H1 (cell line): Measurements from ENCODE around the gene PPRC1. TPM values are rescaled to one million over a fixed set of nuclear protein-coding genes. Genes with fewer than 3 reads are reported as not detected.

Experiments used
- CTCF ChIA-PET: fragments of 300-600 bp; sonication (Branson Sonifier 250); formaldehyde crosslinking; loops from one replicate; lab custom pipeline; 2021; ENCODE audit not compliant: partially characterized antibody; lab: Charles Lee
- POLR2A ChIA-PET: fragments of 300-600 bp; sonication (Branson Sonifier 250); formaldehyde crosslinking; loops from one replicate; lab custom pipeline; 2021; ENCODE audit warnings: inconsistent platforms; ENCODE audit not compliant: partially characterized antibody; lab: Charles Lee
- DNase-seq, 2 experiments: peaks; one replicate each; pipeline versions ENCODE4 v3.0.0 to v3.0.0-alpha.2; 2010 to 2022; ENCODE audit warnings: low spot score in 2 of 2, low read depth in 1 of 2, mixed read lengths in 1 of 2
- FAIRE-seq: peaks from 2 replicates; lab custom pipeline; 2011; peaks lifted over from hg19 to GRCh38; lab: Jason Lieb, UNC
- H2AFZ ChIP-seq: 2 replicates; pipeline ENCODE4 v1.8.1; 2012; ENCODE audit warnings: low read length, inconsistent platforms
- H2AK5ac ChIP-seq: 2 replicates; pipeline ENCODE4 v1.6.1; 2013; ENCODE audit warnings: low read depth, low read length
- H2BK120ac ChIP-seq: replicated peaks from 2 replicates; pipeline ENCODE3; 2013; ENCODE audit warnings: low read depth, low read length, inconsistent platforms
- H2BK12ac ChIP-seq: 2 replicates; pipeline ENCODE4 v1.6.1; 2013; ENCODE audit warnings: low read depth, low read length
- H2BK15ac ChIP-seq: 2 replicates; pipeline ENCODE4 v1.6.1; 2013; ENCODE audit warnings: low read length
- H2BK20ac ChIP-seq: 2 replicates; pipeline ENCODE4 v1.6.1; 2013; ENCODE audit warnings: low read length
- H2BK5ac ChIP-seq: 2 replicates; pipeline ENCODE4 v1.6.1; 2013; ENCODE audit warnings: low read depth, low read length
- H3K14ac ChIP-seq: 2 replicates; pipeline ENCODE4 v1.6.1; 2013; ENCODE audit warnings: inconsistent platforms; ENCODE audit not compliant: insufficient read length
- H3K18ac ChIP-seq: 2 replicates; pipeline ENCODE4 v1.6.1; 2013; ENCODE audit warnings: low read length; ENCODE audit errors: extremely low read depth
- H3K23ac ChIP-seq: 2 replicates; pipeline ENCODE4 v1.6.1; 2013; ENCODE audit warnings: inconsistent platforms; ENCODE audit not compliant: insufficient read length
- H3K23me2 ChIP-seq: 2 replicates; pipeline ENCODE4 v1.6.1; 2013; ENCODE audit warnings: low read depth, low read length
- H3K27ac ChIP-seq: 2 replicates; pipeline ENCODE4 v1.6.1; 2011; ENCODE audit warnings: low read depth, low read length, inconsistent platforms
- H3K27me3 ChIP-seq, 4 experiments: replicated peaks in 1 of 4; 1 replicate in 1 of 4; 2 replicates in 3 of 4; pipeline versions ENCODE4 v1.6.1 to v1.8.1; 2011 to 2013; ENCODE audit warnings: low read length in 3 of 4, mild to moderate bottlenecking in 3 of 4, inconsistent platforms in 2 of 4, mixed read lengths in 2 of 4, moderate library complexity in 1 of 4; ENCODE audit not compliant: control insufficient read depth in 3 of 4, insufficient read depth in 3 of 4; ENCODE audit errors: extremely low read depth in 1 of 4
- H3K36me3 ChIP-seq, 4 experiments: 2 replicates each; pipeline versions ENCODE4 v1.6.1 to v1.8.1; 2011 to 2013; ENCODE audit warnings: mild to moderate bottlenecking in 4 of 4, low read length in 3 of 4, moderate library complexity in 2 of 4, control low read depth in 1 of 4, inconsistent platforms in 1 of 4; ENCODE audit not compliant: insufficient read depth in 4 of 4, control insufficient read depth in 2 of 4
- H3K4ac ChIP-seq: replicated peaks from 2 replicates; pipeline ENCODE3; 2013; ENCODE audit warnings: low read length, low read depth, mixed read lengths, inconsistent platforms; ENCODE audit not compliant: insufficient read length
- H3K4me1 ChIP-seq, 4 experiments: replicated peaks in 1 of 4; 1 replicate in 1 of 4; 2 replicates in 3 of 4; pipeline versions ENCODE4 v1.6.1 to v1.8.1; 2011 to 2013; ENCODE audit warnings: low read length in 3 of 4, inconsistent platforms in 2 of 4, mixed read lengths in 1 of 4; ENCODE audit not compliant: insufficient read depth in 4 of 4, control insufficient read depth in 3 of 4
- H3K4me2 ChIP-seq, 2 experiments: 2 replicates each; pipeline versions ENCODE4 v1.6.1 to v1.8.1; 2011 to 2013; ENCODE audit warnings: low read depth in 2 of 2, low read length in 2 of 2, control low read depth in 1 of 2, inconsistent platforms in 1 of 2, mild to moderate bottlenecking in 1 of 2; ENCODE audit not compliant: insufficient read depth in 1 of 2
- H3K4me3 ChIP-seq, 4 experiments: fragments of 200-600, 300-600 bp in 1 of 4; sonication (generic), shearing (Covaris generic), sonication (Bioruptor Twin) in 1 of 4; 2 replicates each; pipeline versions ENCODE4 v1.5.1 to v1.8.1; 2011 to 2016; ENCODE audit warnings: low read length in 4 of 4, low read depth in 3 of 4, control low read depth in 2 of 4, inconsistent platforms in 2 of 4, mild to moderate bottlenecking in 2 of 4, mixed read lengths in 1 of 4, moderate library complexity in 1 of 4; ENCODE audit not compliant: insufficient read depth in 2 of 4; ENCODE audit errors: extremely low read depth in 1 of 4
- H3K56ac ChIP-seq: replicated peaks from 2 replicates; pipeline ENCODE3; 2013; ENCODE audit warnings: low read depth, mild to moderate bottlenecking, mixed read lengths, low read length, inconsistent platforms; ENCODE audit not compliant: insufficient read length
- H3K79me1 ChIP-seq: 2 replicates; pipeline ENCODE4 v1.6.1; 2013; ENCODE audit warnings: low read depth, low read length, control low read depth
- H3K79me2 ChIP-seq, 2 experiments: 2 replicates each; pipeline versions ENCODE4 v1.6.1 to v1.8.1; 2012 to 2013; ENCODE audit warnings: low read length in 2 of 2, mild to moderate bottlenecking in 2 of 2, inconsistent platforms in 1 of 2; ENCODE audit not compliant: insufficient read depth in 2 of 2, control insufficient read depth in 1 of 2
- H3K9ac ChIP-seq, 4 experiments: replicated peaks in 1 of 4; 1 replicate in 1 of 4; 2 replicates in 3 of 4; pipeline versions ENCODE4 v1.6.1 to v1.8.1; 2011 to 2013; ENCODE audit warnings: low read depth in 3 of 4, low read length in 3 of 4, control low read depth in 2 of 4, mild to moderate bottlenecking in 2 of 4, moderate library complexity in 2 of 4, inconsistent platforms in 1 of 4; ENCODE audit errors: extremely low read depth in 1 of 4
- H3K9me3 ChIP-seq, 2 experiments: 2 replicates each; pipeline versions ENCODE4 v1.6.1 to v1.8.1; 2012 to 2013; ENCODE audit warnings: mild to moderate bottlenecking in 2 of 2, moderate library complexity in 2 of 2, control low read depth in 1 of 2, inconsistent platforms in 1 of 2, low read depth in 1 of 2, low read length in 1 of 2, mixed read lengths in 1 of 2; ENCODE audit not compliant: insufficient read depth in 2 of 2
- H4K20me1 ChIP-seq, 2 experiments: replicated peaks in 1 of 2; 2 replicates each; pipeline versions ENCODE3 to v1.8.1; 2011 to 2013; ENCODE audit warnings: inconsistent platforms in 2 of 2, low read length in 2 of 2, mild to moderate bottlenecking in 1 of 2; ENCODE audit not compliant: insufficient read depth in 2 of 2, control insufficient read depth in 1 of 2
- H4K5ac ChIP-seq: 2 replicates; pipeline ENCODE4 v1.6.1; 2013; ENCODE audit warnings: low read length, low read depth, mixed read lengths, inconsistent platforms; ENCODE audit not compliant: insufficient read length
- H4K8ac ChIP-seq: 2 replicates; pipeline ENCODE4 v1.8.0; 2013; ENCODE audit warnings: mild to moderate bottlenecking, moderate library complexity, low read length, inconsistent platforms; ENCODE audit not compliant: insufficient read depth; ENCODE audit errors: extremely low read depth
- H4K91ac ChIP-seq: replicated peaks from 2 replicates; pipeline ENCODE3; 2013; ENCODE audit warnings: low read length, mixed read lengths, inconsistent platforms; ENCODE audit not compliant: insufficient read length
- BCL11A ChIP-seq, 2 experiments: IDR thresholded peaks; one replicate each; pipeline ENCODE4 v1.6.1; 2011; ENCODE audit warnings: low read depth in 2 of 2, low read length in 2 of 2, mild to moderate bottlenecking in 2 of 2
- EGR1 ChIP-seq: IDR thresholded peaks from 2 replicates; pipeline ENCODE4 v1.6.1; 2011; ENCODE audit warnings: low read depth, low read length, borderline replicate concordance
- EP300 ChIP-seq, 2 experiments: IDR thresholded peaks; 1 replicate in 1 of 2; 2 replicates in 1 of 2; pipeline ENCODE4 v1.6.1; 2011 to 2012; ENCODE audit warnings: low read depth in 2 of 2, low read length in 2 of 2, mild to moderate bottlenecking in 2 of 2, borderline replicate concordance in 1 of 2, inconsistent platforms in 1 of 2, moderate library complexity in 1 of 2
- POLR2A ChIP-seq, 2 experiments: IDR thresholded peaks; 1 replicate in 1 of 2; 2 replicates in 1 of 2; pipeline ENCODE4 v1.6.1; 2011; ENCODE audit warnings: low read depth in 2 of 2, low read length in 2 of 2, mild to moderate bottlenecking in 2 of 2; ENCODE audit errors: control extremely low read depth in 1 of 2
- RAD21 ChIP-seq, 2 experiments: IDR thresholded peaks in 1 of 2; conservative IDR thresholded peaks in 1 of 2; 2 replicates each; pipeline ENCODE4 v1.6.1; 2011; ENCODE audit warnings: low read depth in 2 of 2, low read length in 2 of 2, improper control_type of control experiment in 1 of 2, inconsistent platforms in 1 of 2, mild to moderate bottlenecking in 1 of 2, moderate library complexity in 1 of 2
- SIN3A ChIP-seq, 2 experiments: IDR thresholded peaks in 1 of 2; conservative IDR thresholded peaks in 1 of 2; 2 replicates each; pipeline ENCODE4 v1.6.1; 2011 to 2012; ENCODE audit warnings: low read length in 2 of 2, improper control_type of control experiment in 1 of 2, low read depth in 1 of 2, mild to moderate bottlenecking in 1 of 2
- TAF7 ChIP-seq: optimal IDR thresholded peaks from 2 replicates; pipeline ENCODE3; 2011; ENCODE audit warnings: low read depth, mild to moderate bottlenecking, inconsistent platforms, low read length, moderate library complexity, borderline replicate concordance
- WGBS, 2 experiments: shearing (Covaris generic) in 1 of 2; methylation state at CpG; one replicate each; pipeline versions ENCODE4 v1.1.6 to v1.1.7; 2013 to 2015; ENCODE audit warnings: low lambda C conversion rate in 2 of 2, mixed read lengths in 2 of 2, inconsistent platforms in 1 of 2, low coverage in 1 of 2, missing lambda C conversion rate in 1 of 2; ENCODE audit not compliant: insufficient replicate concordance in 2 of 2, insufficient coverage in 1 of 2, insufficient read length in 1 of 2; ENCODE audit errors: extremely low coverage in 1 of 2, missing lambda C conversion rate in 1 of 2; 5-methylcytosine and 5-hydroxymethylcytosine counted together
- polyA plus RNA-seq, 7 experiments: library from polyadenylated mRNA; depleted of rRNA in 3 of 7; stranded (reverse) in 5 of 7; unstranded in 2 of 7; fragments of >200 nt in 5 of 7; fragments of 200-250 nt in 2 of 7; gene quantifications; 1 replicate in 5 of 7; 2 replicates in 1 of 7; 4 replicates in 1 of 7; pipeline versions ENCODE4 v1.2.1 to v1.2.3, GENCODE V29; 2011 to 2013; ENCODE audit warnings: missing spikeins in 2 of 7, mixed read lengths in 2 of 7
- total RNA-seq: library from RNA; stranded (reverse); fragmentation: NEBNext Ultra II Directional; extraction: Animal tissue kit (Norgen Biotek cat#: 25700); gene quantifications from 2 replicates; pipeline ENCODE4 v1.2.1, GENCODE V29; 2021
- TF ChIP-seq, protein P1 (sequence below): IDR thresholded peaks from 2 replicates; pipeline ENCODE4 v1.6.1; 2011; ENCODE audit warnings: low read length, improper control_type of control experiment

PPRC1 gene
- total and polyA plus RNA-seq, 2 of the 8 experiments (the other 6 are each of a cell fraction or from before 2014, with no cell fraction given): 46.5 to 88.4 TPM

- Histone ChIP-seq H3K9me3 (no peaks in the 10 kb centered on the region), H2BK12ac (no peak overlapping the region), H4K5ac (peak overlapping the region; percentile 26), H2BK5ac (no peak overlapping the region; the same call in 1 of the 2 replicates), H3K56ac (peak overlapping the region; percentile 56), H3K27me3 (no peaks in the 10 kb centered on the region), H3K36me3 (peaks cover 19 to 28% (median 23%) of the 10 kb centered on the region in 4 experiments), H2AFZ (no peak overlapping the region), H3K9ac (peak overlapping the region; percentile 38 to 83 (median 75); a peak in 6 of 7 replicates), H2BK15ac (no peak overlapping the region), H3K79me1 (peaks cover 20% of the 10 kb centered on the region; the same call in 1 of the 2 replicates), H4K8ac (peak overlapping the region; percentile 52; the same call in 1 of the 2 replicates), H4K91ac (peak overlapping the region; percentile 68), H3K23me2 (peaks cover 9% of the 10 kb centered on the region), H3K4ac (no peak overlapping the region), H2BK20ac (no peak overlapping the region), H4K20me1 (peaks cover 34 to 35% of the 10 kb centered on the region in 2 experiments), H2BK120ac (no peak overlapping the region), H3K14ac (no peak overlapping the region), H3K4me2 (peak overlapping the region; percentile 65 to 82), H3K79me2 (peaks cover 24 to 80% of the 10 kb centered on the region in 2 experiments), H3K27ac (peak overlapping the region; percentile 65; the same call in 1 of the 2 replicates), H2AK5ac (no peak overlapping the region), H3K4me3 (peak overlapping the region; percentile 83 to 96 (median 88)), H3K4me1 (peaks cover 22 to 48% (median 31%) of the 10 kb centered on the region in 4 experiments), H3K18ac (peak overlapping the region; percentile 76; the same call in 1 of the 2 replicates), H3K23ac (no peak overlapping the region)
- DNase-seq (peak in 1 of 2 experiments; percentile 62), FAIRE-seq (no peak)
- POLR2A ChIA-PET: interaction anchor here (0.6 to 5.0 kb wide), 19 partner anchors 8 to 296 kb away, joined by 3 to 34 read pairs (median 4); partner anchors contain the start of genes NOLC1 and OGA
- 2% methylated on average over 26 of the region's 45 CpGs; no CpG with 5 or more reads in 1 of the 2 experiments for WGBS, 2 experiments
- CTCF ChIA-PET: interaction anchor here (0.6 to 7.9 kb wide), 16 partner anchors 9 to 507 kb away, joined by 3 to 86 read pairs (median 4); partner anchors contain the start of gene NOLC1
- TF ChIP-seq TAF7 (no peak), RAD21 (IDR thresholded peaks at IDR 0.05 in 1 of 2, conservative IDR thresholded peaks at IDR 0.05 in 1 of 2; ENCODE audit: low read depth in 2 of 2, low read length in 2 of 2) (no peak), EP300 (IDR thresholded peaks at IDR 0.05; ENCODE audit: borderline replicate concordance in 1 of 2, low read depth in 2 of 2, low read length in 2 of 2) (no peak), SIN3A (conservative IDR thresholded peaks at IDR 0.05 in 1 of 2, IDR thresholded peaks at IDR 0.05 in 1 of 2; ENCODE audit: low read depth in 1 of 2, low read length in 2 of 2) (peak; percentile 22 to 76; a peak in 1 of 4 replicates), EGR1 (no peak), POLR2A (IDR thresholded peaks at IDR 0.05; ENCODE audit: control extremely low read depth in 1 of 2, low read depth in 2 of 2, low read length in 2 of 2) (no peak), BCL11A (IDR thresholded peaks at IDR 0.05; ENCODE audit: low read depth in 2 of 2, low read length in 2 of 2) (no peak)
- TF ChIP-seq, protein P1, sequence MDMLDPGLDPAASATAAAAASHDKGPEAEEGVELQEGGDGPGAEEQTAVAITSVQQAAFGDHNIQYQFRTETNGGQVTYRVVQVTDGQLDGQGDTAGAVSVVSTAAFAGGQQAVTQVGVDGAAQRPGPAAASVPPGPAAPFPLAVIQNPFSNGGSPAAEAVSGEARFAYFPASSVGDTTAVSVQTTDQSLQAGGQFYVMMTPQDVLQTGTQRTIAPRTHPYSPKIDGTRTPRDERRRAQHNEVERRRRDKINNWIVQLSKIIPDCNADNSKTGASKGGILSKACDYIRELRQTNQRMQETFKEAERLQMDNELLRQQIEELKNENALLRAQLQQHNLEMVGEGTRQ: no peak
Observed at GRCh38 chr10:102113956-102114857, 18.6 kb upstream of the PPRC1 start.
